SKM-1 (cell line): ENCODE results near the gene ITGAD.

ENCODE experiments used
- DNase-seq: peaks from one replicate; lab custom pipeline; 2025; ENCODE audit not compliant: unreplicated experiment; lab: John Stamatoyannopoulos, UW

The ITGAD gene

GRCh38 chr16:31365131-31365865 is 27.8 kb upstream of the ITGAD start:
- no peak for DNase-seq

GRCh38 chr16:31367853-31368252 is 25.3 kb upstream of the ITGAD start:
- peak; percentile 90 for DNase-seq

GRCh38 chr16:31371008-31371407 is 22.1 kb upstream of the ITGAD start:
- DNase-seq: no peak

GRCh38 chr16:31371619-31372484 is 21.3 kb upstream of the ITGAD start:
- DNase-seq: no peak

GRCh38 chr16:31373235-31373634 is 19.9 kb upstream of the ITGAD start:
- DNase-seq: no peak

DNA sequence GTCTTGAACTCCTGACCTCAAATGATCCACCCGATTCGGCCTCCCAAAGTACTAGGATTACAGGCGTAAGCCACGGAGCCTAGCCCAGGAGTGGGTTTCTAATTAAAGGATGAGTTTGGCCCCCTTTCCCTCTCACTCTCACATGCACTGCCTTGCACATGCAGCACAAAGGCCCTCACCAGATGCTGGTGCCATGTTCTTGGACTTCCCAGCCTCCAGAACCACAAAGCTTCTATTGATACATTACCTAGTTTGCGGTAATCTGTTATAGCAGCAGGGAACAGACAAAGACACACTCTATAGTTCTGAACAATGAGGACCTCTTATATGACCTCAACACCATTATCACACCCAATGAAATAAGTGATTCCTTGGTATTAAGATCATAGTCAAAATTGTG is 17.9 kb upstream of the ITGAD start:
- DNase-seq: no peak

DNA sequence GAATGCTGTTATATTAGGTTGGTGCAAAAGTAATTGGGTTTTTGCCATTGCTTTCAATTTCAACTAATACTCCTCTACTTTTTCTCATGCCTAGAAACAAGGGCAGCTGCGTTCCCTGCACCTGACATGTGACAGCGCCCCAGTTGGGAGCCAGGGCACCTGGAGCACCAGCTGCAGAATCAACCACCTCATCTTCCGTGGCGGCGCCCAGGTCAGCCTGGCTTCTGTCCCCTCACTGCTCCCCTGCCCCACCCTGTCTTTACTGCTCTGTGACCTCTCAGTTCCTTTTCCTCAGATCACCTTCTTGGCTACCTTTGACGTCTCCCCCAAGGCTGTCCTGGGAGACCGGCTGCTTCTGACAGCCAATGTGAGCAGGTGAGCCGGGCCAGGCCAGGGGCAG is 16.4 kb upstream of the ITGAD start:
- no peak for DNase-seq

GRCh38 chr16:31377210-31377903 is 15.8 kb upstream of the ITGAD start:
- DNase-seq: no peak

GRCh38 chr16:31380201-31380600 is 12.9 kb upstream of the ITGAD start:
- no peak for DNase-seq

DNA sequence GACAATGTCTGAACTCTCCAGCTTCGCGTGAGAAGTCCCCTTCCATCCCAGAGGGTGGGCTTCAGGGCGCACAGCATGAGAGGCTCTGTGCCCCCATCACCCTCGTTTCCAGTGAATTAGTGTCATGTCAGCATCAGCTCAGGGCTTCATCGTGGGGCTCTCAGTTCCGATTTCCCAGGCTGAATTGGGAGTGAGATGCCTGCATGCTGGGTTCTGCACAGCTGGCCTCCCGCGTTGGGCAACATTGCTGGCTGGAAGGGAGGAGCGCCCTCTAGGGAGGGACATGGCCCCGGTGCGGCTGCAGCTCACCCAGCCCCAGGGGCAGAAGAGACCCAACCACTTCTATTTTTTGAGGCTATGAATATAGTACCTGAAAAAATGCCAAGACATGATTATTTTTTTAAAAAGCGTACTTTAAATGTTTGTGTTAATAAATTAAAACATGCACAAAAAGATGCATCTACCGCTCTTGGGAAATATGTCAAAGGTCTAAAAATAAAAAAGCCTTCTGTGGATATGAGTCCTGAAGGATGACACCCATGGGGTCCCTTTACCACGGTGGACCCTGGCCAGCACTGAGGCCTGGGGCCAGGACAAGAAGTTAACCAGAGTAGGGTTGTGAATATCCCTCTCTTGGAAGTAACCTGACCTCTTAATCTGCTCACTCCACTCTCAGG is 10.5 kb upstream of the ITGAD start:
- DNase-seq: peak; percentile 70

- no peak for DNase-seq
Observed at GRCh38 chr16:31385680-31386079, 7.5 kb upstream of the ITGAD start.

- DNase-seq: no peak
Observed at GRCh38 chr16:31386157-31386984, 6.8 kb upstream of the ITGAD start.

DNA sequence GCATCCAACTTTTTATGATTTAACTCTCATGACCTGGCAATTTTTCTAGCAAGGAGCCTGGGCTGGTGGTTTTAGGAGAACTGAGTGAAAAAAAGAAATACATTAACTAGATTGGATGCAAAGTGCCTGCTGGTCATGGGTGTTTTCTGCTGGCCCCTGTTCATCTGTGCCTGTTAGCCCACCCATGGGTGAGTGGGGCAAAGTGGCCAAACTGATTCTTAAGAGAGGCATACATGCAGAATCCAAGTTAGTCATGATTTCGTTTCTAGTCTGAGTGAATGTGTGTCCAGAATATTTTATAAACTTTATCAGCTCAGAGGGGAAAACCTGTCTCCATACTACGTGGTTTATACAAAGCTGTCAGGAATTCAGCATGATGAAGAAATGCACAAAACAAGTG is 4.6 kb upstream of the ITGAD start:
- no peak for DNase-seq

- DNase-seq: no peak
Observed at GRCh38 chr16:31390504-31391041, 2.6 kb upstream of the ITGAD start.

DNA sequence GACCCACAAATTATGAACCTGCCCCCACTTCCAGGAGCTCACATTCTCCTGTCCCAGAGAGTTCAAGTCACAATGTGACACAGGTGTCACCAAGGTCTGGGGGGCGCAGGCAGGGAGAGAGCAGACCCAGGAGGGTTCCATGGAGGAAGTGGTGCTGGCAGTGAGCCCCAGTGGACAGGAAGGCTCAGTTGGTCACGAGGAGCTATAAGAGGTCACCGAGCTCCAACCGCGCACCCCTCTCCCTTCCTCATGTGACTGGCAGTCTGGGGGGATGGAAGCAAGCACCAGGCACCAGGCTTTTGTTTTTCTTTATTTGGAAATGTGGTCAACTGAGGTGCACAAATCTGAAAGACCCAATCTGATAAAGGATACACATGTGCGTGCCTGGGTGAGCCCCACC is 2.5 kb downstream of the ITGAD start:
- DNase-seq: no peak

- DNase-seq: no peak
Observed at GRCh38 chr16:31397096-31397660, 4.0 kb downstream of the ITGAD start.

DNA sequence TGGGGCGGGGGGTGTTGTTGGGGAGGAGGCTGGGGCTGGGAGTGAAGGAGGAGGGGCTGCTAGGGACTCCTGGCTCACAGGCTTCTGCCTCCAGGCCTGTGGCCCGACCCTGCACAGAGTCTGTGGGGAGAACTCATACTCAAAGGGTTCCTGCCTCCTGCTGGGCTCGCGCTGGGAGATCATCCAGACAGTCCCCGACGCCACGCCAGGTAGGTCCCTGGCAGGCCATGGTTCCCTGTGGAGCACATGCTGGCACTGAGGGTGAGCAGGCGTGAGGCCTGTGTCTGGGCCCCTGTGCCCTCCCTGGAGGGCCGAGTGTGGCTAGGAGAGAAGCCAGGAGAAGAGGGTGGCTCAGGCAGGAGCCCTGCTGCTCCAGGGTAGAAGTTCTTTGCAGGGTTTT is 4.6 kb downstream of the ITGAD start:
- no peak for DNase-seq

DNA sequence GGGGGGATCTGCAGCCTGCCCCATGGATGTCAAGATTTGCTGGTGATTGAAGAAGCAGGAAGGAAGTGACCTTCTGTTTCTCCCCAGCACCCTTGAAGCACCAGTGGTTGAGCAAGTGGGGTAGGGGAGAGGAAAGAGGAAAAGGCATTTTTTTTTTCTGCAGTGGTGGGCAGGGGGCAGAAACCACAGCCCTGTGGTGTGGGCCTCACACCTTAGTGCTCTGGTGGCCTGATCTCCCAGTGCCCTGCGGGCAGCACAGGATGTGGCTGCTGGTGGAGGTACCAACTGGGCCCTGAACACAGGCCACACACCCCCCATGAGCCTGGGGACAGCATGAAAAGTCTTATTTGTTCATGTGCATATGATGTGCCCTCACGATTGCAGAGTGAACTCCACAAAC is 7.1 kb downstream of the ITGAD start:
- DNase-seq: peak; percentile 84

DNA sequence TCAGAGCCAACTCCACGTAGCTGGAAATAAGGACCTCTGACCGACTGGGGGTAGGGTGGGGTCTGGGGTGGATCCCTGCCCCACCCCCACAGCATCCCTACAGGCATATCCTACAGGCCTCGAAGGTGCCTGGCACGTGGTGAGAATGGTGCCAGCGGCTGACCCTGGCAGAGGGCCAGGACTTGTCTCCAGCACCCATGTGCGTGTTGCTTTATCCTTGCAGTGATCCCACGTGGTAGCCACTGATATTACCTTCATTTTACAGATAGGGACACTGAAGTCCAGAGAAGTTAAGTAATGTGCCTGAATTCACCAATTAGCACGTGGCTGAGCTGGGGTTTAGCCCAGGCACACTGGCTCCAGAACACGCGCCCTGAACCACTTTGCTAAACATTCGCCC is 8.3 kb downstream of the ITGAD start:
- DNase-seq: no peak

GRCh38 chr16:31402687-31403086 is 9.6 kb downstream of the ITGAD start:
- DNase-seq: no peak
